Hepatocyte (in vitro differentiated cells): ENCODE data around the gene CARD11. TPM values are rescaled to one million over a fixed set of nuclear protein-coding genes. Genes with fewer than 3 reads are reported as not detected.
"Not testable (repeated sequence)": the region's sequence is repeated elsewhere in the genome, so short reads cannot be mapped to it uniquely, and the experiment has no call there.

Source experiments
- DNase-seq: peaks from one replicate; pipeline ENCODE4 v3.0.0-alpha.2; 2016; ENCODE audit warnings: low spot score
- H2AFZ ChIP-seq: fragments of 200-600 bp; sonication (generic); 2 replicates; pipeline ENCODE4 v1.6.0; 2016; ENCODE audit warnings: antibody characterized with exemption, mild to moderate bottlenecking
- H3K27ac ChIP-seq: fragments of 200-600 bp; sonication (generic); 2 replicates; pipeline ENCODE4 v1.5.1; 2016; ENCODE audit warnings: mild to moderate bottlenecking
- H3K27me3 ChIP-seq: fragments of 200-600 bp; sonication (generic); 2 replicates; pipeline ENCODE4 v1.6.1; 2016
- H3K36me3 ChIP-seq: fragments of 200-600 bp; sonication (generic); replicated peaks from 2 replicates; pipeline ENCODE4 v1.5.1; 2016; ENCODE audit warnings: low read depth; ENCODE audit not compliant: insufficient read depth
- H3K4me1 ChIP-seq: fragments of 200-600 bp; sonication (generic); 2 replicates; pipeline ENCODE4 v1.5.1; 2016; ENCODE audit warnings: mild to moderate bottlenecking, moderate library complexity; ENCODE audit not compliant: insufficient read depth
- H3K4me2 ChIP-seq: fragments of 200-600 bp; sonication (generic); 2 replicates; pipeline ENCODE4 v1.6.0; 2016
- H3K4me3 ChIP-seq: fragments of 200-600 bp; sonication (generic); 2 replicates; pipeline ENCODE4 v1.5.1; 2016; ENCODE audit warnings: mild to moderate bottlenecking
- H3K79me2 ChIP-seq: fragments of 200-600 bp; sonication (generic); 2 replicates; pipeline ENCODE4 v1.6.0; 2017; ENCODE audit warnings: mild to moderate bottlenecking
- H3K9me2 ChIP-seq: fragments of 200-600 bp; sonication (generic); replicated peaks from 2 replicates; pipeline ENCODE4 v1.6.0; 2017; ENCODE audit warnings: mild to moderate bottlenecking; ENCODE audit not compliant: insufficient read depth
- H3K9me3 ChIP-seq: fragments of 200-600 bp; sonication (generic); 2 replicates; pipeline ENCODE4 v1.5.1; 2016; ENCODE audit warnings: low read depth, mild to moderate bottlenecking
- H4K20me1 ChIP-seq: fragments of 200-600 bp; sonication (generic); 2 replicates; pipeline ENCODE4 v1.6.0; 2016; ENCODE audit warnings: mild to moderate bottlenecking; ENCODE audit not compliant: insufficient read depth, poor library complexity, severe bottlenecking
- EZH2 ChIP-seq: fragments of 200-600 bp; sonication (generic); IDR thresholded peaks from 2 replicates; pipeline ENCODE4 v1.6.1; 2016; ENCODE audit warnings: antibody characterized with exemption, mild to moderate bottlenecking, borderline replicate concordance
- EZH2phosphoT487 ChIP-seq: fragments of 200-600 bp; sonication (generic); IDR thresholded peaks from one replicate; pipeline ENCODE4 v1.6.1; 2018; ENCODE audit warnings: antibody characterized with exemption, mild to moderate bottlenecking, low read depth, moderate library complexity; ENCODE audit not compliant: unreplicated experiment, severe bottlenecking
- WGBS: methylation state at CpG from one replicate; pipeline ENCODE4 v1.1.6; 2016; ENCODE audit warnings: low lambda C conversion rate; ENCODE audit errors: missing lambda C conversion rate; 5-methylcytosine and 5-hydroxymethylcytosine counted together
- polyA plus RNA-seq: library from polyadenylated mRNA; unstranded; fragments of >200 nt; fragmentation: Nextera tagmentation; extraction: Ambion mirVana; gene quantifications from 2 replicates; pipeline ENCODE4 v1.2.1, GENCODE V29; 2016
- total RNA-seq: library from RNA; depleted of rRNA; stranded (reverse); fragments of >200 nt; gene quantifications from 2 replicates; pipeline ENCODE4 v1.2.3, GENCODE V29; 2014
- TF ChIP-seq, protein P1 (sequence below): fragments of 200-600 bp; sonication (generic); IDR thresholded peaks from 2 replicates; pipeline ENCODE4 v1.5.1; 2016; ENCODE audit warnings: antibody characterized with exemption, mild to moderate bottlenecking; ENCODE audit not compliant: poor library complexity

CARD11 gene
- total and polyA plus RNA-seq, 2 experiments from 2014 or later: 9.6 to 10.9 TPM

DNA sequence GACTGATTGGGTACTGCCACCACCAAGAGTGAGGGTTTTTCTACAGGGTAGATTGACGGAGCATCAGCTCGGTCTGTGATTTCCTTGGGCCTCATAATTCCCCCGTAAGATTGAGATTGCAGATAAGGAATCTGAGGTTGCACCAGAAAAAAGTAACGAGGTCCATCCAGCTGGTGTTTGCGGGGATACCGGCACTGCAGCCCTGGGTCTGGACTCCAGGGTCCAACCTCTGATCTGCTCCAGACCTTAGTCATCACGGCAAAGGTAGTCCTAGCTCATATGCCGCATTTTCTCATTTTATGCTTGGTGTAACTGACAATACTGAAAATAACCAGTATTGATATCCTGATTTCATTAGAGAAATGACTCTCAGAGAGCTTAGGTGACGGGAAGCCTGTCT, 3.9 kb downstream of the CARD11 start:
- TF ChIP-seq, protein P1, sequence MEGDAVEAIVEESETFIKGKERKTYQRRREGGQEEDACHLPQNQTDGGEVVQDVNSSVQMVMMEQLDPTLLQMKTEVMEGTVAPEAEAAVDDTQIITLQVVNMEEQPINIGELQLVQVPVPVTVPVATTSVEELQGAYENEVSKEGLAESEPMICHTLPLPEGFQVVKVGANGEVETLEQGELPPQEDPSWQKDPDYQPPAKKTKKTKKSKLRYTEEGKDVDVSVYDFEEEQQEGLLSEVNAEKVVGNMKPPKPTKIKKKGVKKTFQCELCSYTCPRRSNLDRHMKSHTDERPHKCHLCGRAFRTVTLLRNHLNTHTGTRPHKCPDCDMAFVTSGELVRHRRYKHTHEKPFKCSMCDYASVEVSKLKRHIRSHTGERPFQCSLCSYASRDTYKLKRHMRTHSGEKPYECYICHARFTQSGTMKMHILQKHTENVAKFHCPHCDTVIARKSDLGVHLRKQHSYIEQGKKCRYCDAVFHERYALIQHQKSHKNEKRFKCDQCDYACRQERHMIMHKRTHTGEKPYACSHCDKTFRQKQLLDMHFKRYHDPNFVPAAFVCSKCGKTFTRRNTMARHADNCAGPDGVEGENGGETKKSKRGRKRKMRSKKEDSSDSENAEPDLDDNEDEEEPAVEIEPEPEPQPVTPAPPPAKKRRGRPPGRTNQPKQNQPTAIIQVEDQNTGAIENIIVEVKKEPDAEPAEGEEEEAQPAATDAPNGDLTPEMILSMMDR: no peak
- TF ChIP-seq EZH2 (no peak), EZH2phosphoT487 (no peak)
- no peak overlapping the region for H3K27ac ChIP-seq

DNA sequence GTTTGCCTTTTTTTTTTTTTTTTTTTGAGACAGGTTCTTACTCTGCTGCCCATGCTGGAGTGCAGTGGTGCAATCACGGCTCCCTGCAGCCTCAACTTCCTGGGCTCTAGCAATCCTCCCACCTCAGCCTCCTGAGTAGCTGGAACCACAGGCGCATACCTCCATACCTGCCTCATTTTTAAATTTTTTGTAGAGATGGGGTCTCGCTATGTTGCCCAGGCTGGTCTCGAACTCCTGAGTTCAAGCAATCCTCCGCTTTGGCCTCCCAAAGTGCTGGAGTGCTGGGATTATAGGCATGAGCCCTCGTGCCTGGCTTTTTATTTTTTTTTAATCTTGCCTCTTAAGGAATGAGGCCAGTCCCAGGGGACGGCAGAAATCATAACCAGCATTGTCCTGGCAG, 5.7 kb downstream of the CARD11 start:
- 93% methylated on average over 7 of the region's 7 CpGs for WGBS
- H3K9me3 ChIP-seq, DNase-seq, H3K4me1 ChIP-seq, H3K79me2 ChIP-seq, H3K4me2 ChIP-seq, H3K27ac ChIP-seq, H3K36me3 ChIP-seq, H3K4me3 ChIP-seq, H2AFZ ChIP-seq, H3K9me2 ChIP-seq, H4K20me1 ChIP-seq, H3K27me3 ChIP-seq: not testable (repeated sequence)

More for the DNA sequence above, 3.9 kb downstream of the CARD11 start:
- H3K9me2 ChIP-seq: no peaks in the 10 kb centered on the region
- WGBS: 91% methylated on average over 9 of the region's 9 CpGs
- H4K20me1 ChIP-seq: no peaks in the 10 kb centered on the region
- H3K4me1 ChIP-seq: no peaks in the 10 kb centered on the region
- H3K4me2 ChIP-seq: no peak overlapping the region
- no peak overlapping the region for H3K4me3 ChIP-seq
- DNase-seq: no peak
- peaks cover 2% of the 10 kb centered on the region for H3K79me2 ChIP-seq
- no peaks in the 10 kb centered on the region for H3K9me3 ChIP-seq
- no peaks in the 10 kb centered on the region for H3K27me3 ChIP-seq
- H2AFZ ChIP-seq: no peak overlapping the region
- H3K36me3 ChIP-seq: no peaks in the 10 kb centered on the region

DNA sequence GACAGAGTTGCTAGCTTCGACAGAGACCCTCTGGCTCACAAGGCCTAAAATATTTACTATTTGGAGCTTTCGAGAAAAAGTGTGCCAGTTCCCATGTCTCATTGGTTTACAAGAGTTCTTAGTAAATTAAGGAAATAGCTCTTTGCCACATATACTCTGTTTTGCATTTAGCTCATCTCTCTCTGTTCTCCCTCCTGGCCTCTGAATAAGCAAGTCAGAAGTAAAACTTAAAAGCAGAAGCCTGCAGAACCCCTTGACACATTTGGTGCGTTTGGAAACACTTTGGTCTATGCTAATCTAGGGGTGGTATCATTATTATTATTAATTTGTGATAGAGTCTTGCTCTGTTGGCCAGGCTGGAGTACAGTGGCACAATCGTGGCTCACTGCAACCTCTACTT, 6.4 kb downstream of the CARD11 start:
- no peak for DNase-seq
- H3K4me1 ChIP-seq: no peaks in the 10 kb centered on the region
- no peak overlapping the region for H3K4me2 ChIP-seq
- no peak overlapping the region for H3K4me3 ChIP-seq
- H3K79me2 ChIP-seq: peaks cover 1% of the 10 kb centered on the region
- WGBS: 81% methylated on average over 4 of the region's 4 CpGs
- H4K20me1 ChIP-seq: no peaks in the 10 kb centered on the region
- H3K36me3 ChIP-seq: no peaks in the 10 kb centered on the region
- no peaks in the 10 kb centered on the region for H3K27me3 ChIP-seq
- H2AFZ ChIP-seq: no peak overlapping the region
- no peak overlapping the region for H3K27ac ChIP-seq
- no peaks in the 10 kb centered on the region for H3K9me3 ChIP-seq
- TF ChIP-seq, protein P1: no peak
- H3K9me2 ChIP-seq: no peaks in the 10 kb centered on the region

DNA sequence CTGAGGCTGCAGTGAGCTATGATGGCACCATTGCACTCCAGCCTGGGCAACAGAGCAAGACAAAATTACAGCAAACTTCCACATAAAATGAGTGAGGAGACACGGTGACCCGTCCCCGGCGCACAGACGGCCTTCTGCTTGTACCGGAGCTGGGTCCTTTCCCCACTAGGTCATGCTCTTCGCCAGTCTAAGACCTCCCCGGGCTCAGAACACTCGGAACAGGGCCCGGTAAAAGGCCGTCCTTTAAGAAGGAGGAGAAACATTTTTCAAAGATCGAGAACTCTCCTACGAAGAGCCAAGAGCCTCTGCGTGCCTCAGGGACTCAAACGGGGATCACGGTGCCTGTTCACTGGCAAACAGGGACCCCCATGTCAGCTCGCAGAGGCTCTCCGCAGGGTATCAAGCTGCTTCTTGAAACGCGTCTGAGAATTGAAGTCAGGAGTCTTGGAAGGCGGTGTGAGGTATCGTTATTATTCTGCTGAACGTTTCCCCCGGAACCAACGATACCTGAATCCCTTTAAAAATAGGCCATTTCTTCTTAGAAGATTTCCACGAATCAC, 9.0 kb downstream of the CARD11 start:
- Histone ChIP-seq H3K9me2 (no peaks in the 10 kb centered on the region), H3K4me2 (no peak overlapping the region), H3K27me3 (no peaks in the 10 kb centered on the region), H3K79me2 (no peaks in the 10 kb centered on the region), H3K9me3 (no peaks in the 10 kb centered on the region), H3K4me3 (no peak overlapping the region), H4K20me1 (no peaks in the 10 kb centered on the region), H3K4me1 (no peaks in the 10 kb centered on the region), H3K27ac (no peak overlapping the region), H2AFZ (no peak overlapping the region), H3K36me3 (no peaks in the 10 kb centered on the region)
- DNase-seq: no peak
- WGBS: 96% methylated on average over 26 of the region's 26 CpGs
- TF ChIP-seq EZH2phosphoT487 (no peak), EZH2 (no peak)
- TF ChIP-seq, protein P1: no peak
